ENCODE results near the gene CEP128.

DNA sequence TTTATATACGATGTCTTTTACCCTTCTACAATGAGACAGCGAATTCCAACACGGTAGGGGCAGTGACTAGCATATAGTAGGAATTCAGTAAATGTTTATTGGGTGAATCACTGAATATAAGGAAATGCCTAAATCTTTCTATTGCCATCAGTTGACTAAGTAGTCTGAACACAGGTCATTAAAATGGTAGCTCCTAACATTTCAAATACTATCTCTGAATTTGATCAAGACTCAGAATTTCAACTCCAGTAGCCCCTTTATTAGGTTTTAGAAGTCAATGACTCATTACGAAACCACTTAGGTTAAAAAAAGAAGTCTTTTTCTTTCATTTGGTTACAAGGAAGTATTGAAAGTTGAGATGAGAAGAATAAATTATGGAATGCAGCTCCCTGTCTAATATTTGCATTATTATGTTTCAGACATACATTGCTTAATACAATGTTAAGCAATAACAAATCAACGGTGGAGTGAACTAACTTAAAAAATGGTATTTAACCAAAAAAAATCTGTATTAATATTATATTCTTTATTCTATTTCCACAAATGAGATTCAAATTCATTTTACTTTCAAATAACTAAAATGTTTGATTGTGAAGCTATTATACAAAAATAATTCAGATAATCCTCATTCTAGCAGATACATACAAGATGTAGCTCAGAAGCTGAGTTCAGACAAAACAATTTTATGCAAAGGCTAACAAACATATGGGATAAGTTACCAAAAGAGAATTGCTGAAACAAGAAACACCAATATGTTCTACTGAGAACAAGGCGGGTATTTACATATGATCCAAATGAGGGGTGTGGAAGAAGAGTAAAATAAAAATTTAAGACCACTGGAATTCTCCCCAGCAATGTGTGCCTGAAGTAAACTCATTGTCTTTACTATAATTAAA is 302.7 kb downstream of the CEP128 start:
- TF ChIP-seq POLR2AphosphoS5 (IDR thresholded peaks at IDR 0.05; ENCODE audit: borderline replicate concordance, low read depth, low read length): no peak
- no peak for TF ChIP-seq EZH2 (IDR thresholded peaks at IDR 0.05)
